Stomach (tissue), 9 donors: ENCODE data around the gene RNU5B-1. TPM values are rescaled to one million over a fixed set of nuclear protein-coding genes. Genes with fewer than 3 reads are reported as not detected.
"Not testable (repeated sequence)": the region's sequence is repeated elsewhere in the genome, so short reads cannot be mapped to it uniquely, and the experiment has no call there.

ENCODE experiments used
- DNase-seq, 2 donors: peaks; one replicate each; pipeline versions ENCODE4 v3.0.0 to v3.0.0-alpha.2; 2013 to 2019
- H3K27ac ChIP-seq, 5 donors: fragments of 200-600 bp in 4 of 5; sonication (generic) in 4 of 5; one replicate each; pipeline ENCODE4 v1.5.1; 2013 to 2019; ENCODE audit warnings: mild to moderate bottlenecking in 1 of 5, moderate library complexity in 1 of 5
- H3K27me3 ChIP-seq, 3 donors: fragments of 200-600 bp; sonication (generic); one replicate each; pipeline ENCODE4 v1.5.1; 2017 to 2019; ENCODE audit warnings: mixed run types in 1 of 3
- H3K36me3 ChIP-seq, 4 donors: fragments of 200-600 bp; sonication (generic); 1 replicate in 3 of 4; 2 replicates in 1 of 4; pipeline ENCODE4 v1.5.1; 2016 to 2019
- H3K4me1 ChIP-seq, 4 donors: fragments of 200-600 bp; sonication (generic); one replicate each; pipeline ENCODE4 v1.5.1; 2016 to 2019
- H3K4me3 ChIP-seq, 4 donors: fragments of 200-600 bp; sonication (generic) in 3 of 4; one replicate each; pipeline ENCODE4 v1.5.1; 2016 to 2019; ENCODE audit warnings: mild to moderate bottlenecking in 1 of 4
- H3K9me3 ChIP-seq, 4 donors: fragments of 200-600 bp; sonication (generic); one replicate each; pipeline ENCODE4 v1.5.1; 2016 to 2019
- CTCF ChIP-seq, 7 experiments: fragments of 450-650 bp in 4 of 7; fragments of 200-600 bp in 3 of 7; sonication (generic) in 3 of 7; IDR thresholded peaks; one replicate each; pipeline ENCODE4 v1.5.1; 2016 to 2019; ENCODE audit warnings: antibody characterized with exemption in 7 of 7, control low read depth in 2 of 7, mild to moderate bottlenecking in 1 of 7
- EP300 ChIP-seq: sonication (generic); formaldehyde crosslinking; IDR thresholded peaks from one replicate; pipeline ENCODE4 v1.6.1; 2017; ENCODE audit warnings: antibody characterized with exemption
- POLR2A ChIP-seq, 4 donors: fragments of 450-650 bp; IDR thresholded peaks; one replicate each; pipeline ENCODE4 v1.6.1; 2016; ENCODE audit warnings: antibody characterized with exemption in 4 of 4, control low read depth in 2 of 4, mild to moderate bottlenecking in 1 of 4, moderate library complexity in 1 of 4
- POLR2AphosphoS5 ChIP-seq, 3 donors: sonication (generic); formaldehyde crosslinking; IDR thresholded peaks; one replicate each; pipeline ENCODE4 v1.6.1; 2016; ENCODE audit warnings: antibody characterized with exemption in 3 of 3
- WGBS, 5 donors: extraction: QIAGEN DNeasy Blood & Tissue Kit in 3 of 5; methylation state at CpG; one replicate each; pipeline versions ENCODE4 v1.1.5 to v1.1.7; 2013 to 2018; 5-methylcytosine and 5-hydroxymethylcytosine counted together
- intact Hi-C: fragments of 100-400 bp; cut with DNase I; formaldehyde crosslinking; loops from one replicate; pipeline ENCODE4 v1.15.1; 2023; ENCODE audit warnings: low total_unique reads
- polyA plus RNA-seq, 3 donors: library from polyadenylated mRNA; stranded (reverse); fragments of 200-250 nt; gene quantifications; one replicate each; pipeline ENCODE4 v1.2.3, GENCODE V29; 2013
- small RNA-seq, 4 donors: library from RNA; depleted of rRNA; stranded (forward); fragments of <200 nt; gene quantifications; one replicate each; pipeline ENCODE3, GENCODE V24; 2016
- total RNA-seq, 5 donors: library from RNA; depleted of rRNA; stranded (reverse); fragments of >200 nt; gene quantifications; one replicate each; pipeline versions ENCODE4 v1.1.0 to v1.2.3, GENCODE V29; 2014 to 2016
- donor health status: healthy with polysubstance abuse.
- donor health status: Bipolar disorder and iron deficiency.
- donor health status: healthy.

RNU5B-1 gene
- total and polyA plus RNA-seq, 8 donors: not detected

- Histone ChIP-seq H3K4me1 (no peaks in the 10 kb centered on the region), H3K27me3 (peaks cover 0 to 8% (median 0%) of the 10 kb centered on the region in 3 donors), H3K27ac (no peak overlapping the region), H3K36me3 (no peaks in the 10 kb centered on the region), H3K9me3 (peaks cover 0 to 15% (median 0%) of the 10 kb centered on the region in 4 donors), H3K4me3 (no peak overlapping the region)
- WGBS, 5 donors: 66 to 78% (median 67%) methylated on average over 8 of the region's 8 CpGs
- TF ChIP-seq POLR2A (IDR thresholded peaks at IDR 0.05): no peak
- TF ChIP-seq POLR2AphosphoS5 (IDR thresholded peaks at IDR 0.05): no peak
- no peak for TF ChIP-seq CTCF (IDR thresholded peaks at IDR 0.05)
- TF ChIP-seq EP300: no peak
- intact Hi-C loops: no loop called here
- DNase-seq: no peak
Observed at GRCh38 chr15:65349338-65349737, 44.9 kb downstream of the RNU5B-1 start.

GRCh38 chr15:65351972-65352371, 47.5 kb downstream of the RNU5B-1 start:
- H3K27ac ChIP-seq, H3K36me3 ChIP-seq, H3K4me3 ChIP-seq, DNase-seq, intact Hi-C loops: not testable (repeated sequence)
- H3K4me1 ChIP-seq: peaks cover 6 to 16% (median 12%) of the 10 kb centered on the region in 4 donors
- peaks cover 0 to 34% (median 21%) of the 10 kb centered on the region in 3 donors for H3K27me3 ChIP-seq
- peaks cover 0 to 15% (median 0%) of the 10 kb centered on the region in 4 donors for H3K9me3 ChIP-seq
- WGBS, 5 donors: 52 to 77% (median 62%) methylated on average over 1 of the region's 1 CpG

Small RNA genes lying within 50 kb of the gene (small RNA-seq; reads per million reads assigned to genes)
- 9,939 to 17,184 (median 14,486) reads per million in 4 donors for gene RNU5A-1
- gene RNU5B-1: 1,041 to 3,047 (median 2,217) reads per million in 4 donors
- 0 reads per million in 4 donors for gene SNORA24B

Other genes with a start within 250 kb of the RNU5B-1 start
- gene RASL12, start 236.7 kb upstream of the RNU5B-1 start, total RNA-seq: 10 to 100 TPM in 2 of 5 donors, 1 to 10 TPM in 2, under 1 TPM in 1; 0.58 to 27.7 (median 9.6) TPM
- gene RASL12, start 236.7 kb upstream of the RNU5B-1 start, polyA plus RNA-seq: 10 to 100 TPM in 2 of 3 donors, 1 to 10 TPM in 1; 7.0 to 17.1 (median 12.2) TPM
- under 1 TPM in 1 of 5 donors, not detected in 4; 0.18 TPM for gene KBTBD13, start 227.9 kb upstream of the RNU5B-1 start, total RNA-seq
- gene KBTBD13, start 227.9 kb upstream of the RNU5B-1 start, polyA plus RNA-seq: not detected
- 1 to 10 TPM in 4 of 5 donors, not detected in 1; 1.8 to 5.3 (median 2.6) TPM for gene UBAP1L, start 189.5 kb upstream of the RNU5B-1 start, total RNA-seq
- 1 to 10 TPM in 2 of 3 donors, not detected in 1; 2.9 to 4.0 TPM for gene UBAP1L, start 189.5 kb upstream of the RNU5B-1 start, polyA plus RNA-seq
- gene PDCD7, start 170.9 kb upstream of the RNU5B-1 start, total RNA-seq: 100 to 1,000 TPM in 1 of 5 donors, 10 to 100 TPM in 4; 12.7 to 127 (median 31.5) TPM
- 10 to 100 TPM; 10.7 to 16.6 (median 12.4) TPM for gene PDCD7, start 170.9 kb upstream of the RNU5B-1 start, polyA plus RNA-seq
- gene CLPX, start 119.3 kb upstream of the RNU5B-1 start, total RNA-seq: 100 to 1,000 TPM in 1 of 5 donors, 10 to 100 TPM in 4; 28.6 to 121 (median 85.9) TPM
- gene CLPX, start 119.3 kb upstream of the RNU5B-1 start, polyA plus RNA-seq: 10 to 100 TPM; 11.1 to 17.7 (median 11.1) TPM
- gene CILP, start 93.2 kb upstream of the RNU5B-1 start, total RNA-seq: 10 to 100 TPM in 3 of 5 donors, 1 to 10 TPM in 2; 1.8 to 28.7 (median 14.3) TPM
- 1 to 10 TPM in 2 of 3 donors, under 1 TPM in 1; 0.76 to 1.9 (median 1.8) TPM for gene CILP, start 93.2 kb upstream of the RNU5B-1 start, polyA plus RNA-seq
- gene PARP16, start 17.8 kb upstream of the RNU5B-1 start, total RNA-seq: 10 to 100 TPM in 2 of 5 donors, 1 to 10 TPM in 3; 2.6 to 17.5 (median 6.1) TPM
- 1 to 10 TPM; 5.3 to 8.6 (median 7.4) TPM for gene PARP16, start 17.8 kb upstream of the RNU5B-1 start, polyA plus RNA-seq
- gene RNU5A-1, start 8.6 kb upstream of the RNU5B-1 start, total RNA-seq: not detected
- gene RNU5A-1, start 8.6 kb upstream of the RNU5B-1 start, polyA plus RNA-seq: not detected
- 1 to 10 TPM in 2 of 5 donors, not detected in 3; 1.7 to 5.8 TPM for gene IGDCC3, start 73.3 kb downstream of the RNU5B-1 start, total RNA-seq
- gene IGDCC3, start 73.3 kb downstream of the RNU5B-1 start, polyA plus RNA-seq: under 1 TPM in 2 of 3 donors, not detected in 1; 0.08 to 0.12 TPM
- gene IGDCC4, start 118.3 kb downstream of the RNU5B-1 start, total RNA-seq: 10 to 100 TPM in 1 of 5 donors, 1 to 10 TPM in 2, not detected in 2; 3.6 to 11.2 (median 6.7) TPM
- 1 to 10 TPM in 1 of 3 donors, under 1 TPM in 2; 0.85 to 2.6 (median 0.93) TPM for gene IGDCC4, start 118.3 kb downstream of the RNU5B-1 start, polyA plus RNA-seq
- gene DPP8, start 213.0 kb downstream of the RNU5B-1 start, total RNA-seq: 10 to 100 TPM in 4 of 5 donors, 1 to 10 TPM in 1; 8.8 to 89.0 (median 40.6) TPM
- 10 to 100 TPM in 2 of 3 donors, 1 to 10 TPM in 1; 4.5 to 17.7 (median 10.5) TPM for gene DPP8, start 213.0 kb downstream of the RNU5B-1 start, polyA plus RNA-seq
- gene HACD3, start 225.8 kb downstream of the RNU5B-1 start, total RNA-seq: 100 to 1,000 TPM in 1 of 5 donors, 10 to 100 TPM in 3, 1 to 10 TPM in 1; 7.0 to 128 (median 32.6) TPM
- 10 to 100 TPM; 11.5 to 16.7 (median 13.5) TPM for gene HACD3, start 225.8 kb downstream of the RNU5B-1 start, polyA plus RNA-seq